PC-9 (cell line): ENCODE results near the gene ZNF3.

ENCODE experiments used
- EZH2 ChIP-seq: fragments of 200-600 bp; sonication (generic); IDR thresholded peaks from 2 replicates; pipeline ENCODE4 v1.8.0; 2017; ENCODE audit warnings: antibody characterized with exemption, low read depth
- TF ChIP-seq, protein P1 (sequence below): fragments of 200-600 bp; sonication (generic); conservative IDR thresholded peaks from 2 replicates; pipeline ENCODE4 v1.6.1; 2017; ENCODE audit warnings: mixed run types, antibody characterized with exemption, mild to moderate bottlenecking, moderate library complexity

GRCh38 chr7:100102950-100103840 is 21.7 kb upstream of the ZNF3 start:
- TF ChIP-seq, protein P1, sequence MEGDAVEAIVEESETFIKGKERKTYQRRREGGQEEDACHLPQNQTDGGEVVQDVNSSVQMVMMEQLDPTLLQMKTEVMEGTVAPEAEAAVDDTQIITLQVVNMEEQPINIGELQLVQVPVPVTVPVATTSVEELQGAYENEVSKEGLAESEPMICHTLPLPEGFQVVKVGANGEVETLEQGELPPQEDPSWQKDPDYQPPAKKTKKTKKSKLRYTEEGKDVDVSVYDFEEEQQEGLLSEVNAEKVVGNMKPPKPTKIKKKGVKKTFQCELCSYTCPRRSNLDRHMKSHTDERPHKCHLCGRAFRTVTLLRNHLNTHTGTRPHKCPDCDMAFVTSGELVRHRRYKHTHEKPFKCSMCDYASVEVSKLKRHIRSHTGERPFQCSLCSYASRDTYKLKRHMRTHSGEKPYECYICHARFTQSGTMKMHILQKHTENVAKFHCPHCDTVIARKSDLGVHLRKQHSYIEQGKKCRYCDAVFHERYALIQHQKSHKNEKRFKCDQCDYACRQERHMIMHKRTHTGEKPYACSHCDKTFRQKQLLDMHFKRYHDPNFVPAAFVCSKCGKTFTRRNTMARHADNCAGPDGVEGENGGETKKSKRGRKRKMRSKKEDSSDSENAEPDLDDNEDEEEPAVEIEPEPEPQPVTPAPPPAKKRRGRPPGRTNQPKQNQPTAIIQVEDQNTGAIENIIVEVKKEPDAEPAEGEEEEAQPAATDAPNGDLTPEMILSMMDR, result no peak
- no peak for TF ChIP-seq EZH2
